ENCODE data around the gene CDK5. TPM values are rescaled to one million over a fixed set of nuclear protein-coding genes. Genes with fewer than 3 reads are reported as not detected.
A peak's percentile ranks its signal among the peaks of the same experiment; 100 is the strongest.

Gene CDK5
- total and polyA plus RNA-seq, 2 of the 13 experiments (the other 11 are each of a cell fraction or from before 2014, with no cell fraction given) = 16.4 to 21.3 TPM

GRCh38 chr7:151080522-151081169, 22.9 kb upstream of the CDK5 start, which contains the start of gene FASTK (continued):
- TF ChIP-seq TARDBP (CRISPR knock-in tag; IDR thresholded peaks at IDR 0.05) = peak; percentile 69; the same call in 1 of the 2 replicates
- no peak for TF ChIP-seq ZNF124 (CRISPR knock-in tag; IDR thresholded peaks at IDR 0.05)
- TF ChIP-seq KDM2A (CRISPR knock-in tag; IDR thresholded peaks at IDR 0.05; ENCODE audit: borderline replicate concordance, low read depth) = peak; percentile 98
- no peak; the same call in 1 of the 2 replicates for TF ChIP-seq GFI1 (CRISPR knock-in tag; IDR thresholded peaks at IDR 0.05; ENCODE audit: borderline replicate concordance)
- 0 out of 2 replicates have a peak, but pooled peaks have one; percentile 47 for TF ChIP-seq ZNF569 (CRISPR knock-in tag; IDR thresholded peaks at IDR 0.05; ENCODE audit: borderline replicate concordance)
- TF ChIP-seq ZNF30 (CRISPR knock-in tag; IDR thresholded peaks at IDR 0.05) = peak; percentile 17; the same call in 1 of the 2 replicates
- TF ChIP-seq PTBP1 (IDR thresholded peaks at IDR 0.05; ENCODE audit: low read depth, low read length, poor library complexity, severe bottlenecking) = no peak
- TF ChIP-seq, protein P1, sequence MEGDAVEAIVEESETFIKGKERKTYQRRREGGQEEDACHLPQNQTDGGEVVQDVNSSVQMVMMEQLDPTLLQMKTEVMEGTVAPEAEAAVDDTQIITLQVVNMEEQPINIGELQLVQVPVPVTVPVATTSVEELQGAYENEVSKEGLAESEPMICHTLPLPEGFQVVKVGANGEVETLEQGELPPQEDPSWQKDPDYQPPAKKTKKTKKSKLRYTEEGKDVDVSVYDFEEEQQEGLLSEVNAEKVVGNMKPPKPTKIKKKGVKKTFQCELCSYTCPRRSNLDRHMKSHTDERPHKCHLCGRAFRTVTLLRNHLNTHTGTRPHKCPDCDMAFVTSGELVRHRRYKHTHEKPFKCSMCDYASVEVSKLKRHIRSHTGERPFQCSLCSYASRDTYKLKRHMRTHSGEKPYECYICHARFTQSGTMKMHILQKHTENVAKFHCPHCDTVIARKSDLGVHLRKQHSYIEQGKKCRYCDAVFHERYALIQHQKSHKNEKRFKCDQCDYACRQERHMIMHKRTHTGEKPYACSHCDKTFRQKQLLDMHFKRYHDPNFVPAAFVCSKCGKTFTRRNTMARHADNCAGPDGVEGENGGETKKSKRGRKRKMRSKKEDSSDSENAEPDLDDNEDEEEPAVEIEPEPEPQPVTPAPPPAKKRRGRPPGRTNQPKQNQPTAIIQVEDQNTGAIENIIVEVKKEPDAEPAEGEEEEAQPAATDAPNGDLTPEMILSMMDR (CRISPR knock-in tag; IDR thresholded peaks at IDR 0.05) = no peak
- peak; percentile 22 for TF ChIP-seq TBX2 (CRISPR knock-in tag; IDR thresholded peaks at IDR 0.05; ENCODE audit: borderline replicate concordance)
- TF ChIP-seq BRF2 (CRISPR knock-in tag; IDR thresholded peaks at IDR 0.05) = peak; percentile 84
- TF ChIP-seq ZBTB25 (CRISPR knock-in tag; IDR thresholded peaks at IDR 0.05) = peak; percentile 52; the same call in 1 of the 2 replicates
- TF ChIP-seq ZNF460 (CRISPR knock-in tag; IDR thresholded peaks at IDR 0.05; ENCODE audit: borderline replicate concordance) = no peak
- TF ChIP-seq NFE2L1 (CRISPR knock-in tag; IDR thresholded peaks at IDR 0.05; ENCODE audit: borderline replicate concordance) = no peak
- TF ChIP-seq AFF4 (CRISPR knock-in tag; IDR thresholded peaks at IDR 0.05) = no peak; the same call in 1 of the 2 replicates
- no peak for TF ChIP-seq ELF4 (CRISPR knock-in tag; IDR thresholded peaks at IDR 0.05; ENCODE audit: borderline replicate concordance)
- TF ChIP-seq IRF1 (CRISPR knock-in tag; IDR thresholded peaks at IDR 0.05; ENCODE audit: low read depth) = no peak
- no peak for TF ChIP-seq ZSCAN12 (CRISPR knock-in tag; IDR thresholded peaks at IDR 0.05)
- no peak for TF ChIP-seq HNRNPH1 (optimal IDR thresholded peaks at IDR 0.05; ENCODE audit: low read depth, low read length)

All from HepG2 (cell line).